GM12878 (cell line): ENCODE measurements around the gene PPP4R3B. TPM values are rescaled to one million over a fixed set of nuclear protein-coding genes. Genes with fewer than 3 reads are reported as not detected.

ENCODE experiments used
- ATAC-seq: fragments of 200-7000 bp; cut with Tn5 transposase; 3 replicates; pipeline ENCODE4 v1.9.1; 2020; ENCODE audit warnings: mild to moderate bottlenecking, moderate library complexity
- BruUV-seq: library from RNA; stranded (reverse); fragments of 400-500 nt; replicated peaks from 2 replicates; lab custom pipeline; 2021; lab: Mats Ljungman, UMichigan
- CTCF ChIA-PET: fragments of 300-600 bp; sonication (Branson Sonifier 250); formaldehyde crosslinking; extraction: SDS; loops from one replicate; lab custom pipeline; 2021; ENCODE audit warnings: inconsistent platforms; lab: Yijun Ruan, JAX
- POLR2A ChIA-PET: fragments of 350-600 bp; formaldehyde crosslinking; extraction: SDS; loops from one replicate; lab custom pipeline; 2021; ENCODE audit warnings: inconsistent platforms; lab: Charles Lee
- RAD21 ChIA-PET: fragments of 300-600 bp; sonication (Branson Sonifier 250); formaldehyde crosslinking; loops from one replicate; lab custom pipeline; 2023; ENCODE audit warnings: antibody characterized with exemption; ENCODE audit not compliant: unreplicated experiment; lab: Charles Lee
- SMC1A ChIA-PET: fragments of 300-600 bp; sonication (Branson Sonifier 250); formaldehyde crosslinking; loops from one replicate; lab custom pipeline; 2023; ENCODE audit not compliant: unreplicated experiment, uncharacterized antibody; lab: Charles Lee
- DNase-seq: peaks from one replicate; pipeline ENCODE4 v3.0.0-alpha.2; 2011; ENCODE audit warnings: low read depth, low spot score
- FAIRE-seq: peaks from 3 replicates; lab custom pipeline; 2011; peaks lifted over from hg19 to GRCh38; lab: Jason Lieb, UNC
- H2AFZ ChIP-seq: 2 replicates; pipeline ENCODE4 v1.6.0; 2011; ENCODE audit warnings: low read depth, low read length, control low read depth; ENCODE audit not compliant: control insufficient read depth
- H3K27ac ChIP-seq: 2 replicates; pipeline ENCODE4 v1.5.1; 2011; ENCODE audit warnings: control low read depth; ENCODE audit not compliant: control insufficient read depth, insufficient read depth
- H3K27me3 ChIP-seq, 2 experiments: replicated peaks in 1 of 2; 2 replicates each; pipeline versions ENCODE4 v1.6.0 to v1.6.1; 2011; ENCODE audit warnings: low read length in 1 of 2; ENCODE audit not compliant: control insufficient read depth in 2 of 2, insufficient read depth in 2 of 2
- H3K36me3 ChIP-seq, 2 experiments: 2 replicates each; pipeline ENCODE4 v1.5.1; 2011; ENCODE audit warnings: low read length in 1 of 2; ENCODE audit not compliant: control insufficient read depth in 2 of 2, insufficient read depth in 2 of 2
- H3K4me1 ChIP-seq: 2 replicates; pipeline ENCODE4 v1.6.1; 2011; ENCODE audit warnings: mild to moderate bottlenecking, low read length, moderate library complexity, mixed read lengths; ENCODE audit not compliant: control insufficient read depth, insufficient read depth
- H3K4me2 ChIP-seq: 2 replicates; pipeline ENCODE4 v1.6.0; 2011; ENCODE audit warnings: control low read depth; ENCODE audit not compliant: control insufficient read depth, insufficient read depth
- H3K4me3 ChIP-seq: fragments of 200-600 bp; sonication (generic); 2 replicates; pipeline ENCODE4 v1.5.1; 2016
- H3K79me2 ChIP-seq: 2 replicates; pipeline ENCODE4 v1.6.0; 2011; ENCODE audit warnings: low read length; ENCODE audit not compliant: control insufficient read depth, insufficient read depth
- H3K9ac ChIP-seq: 2 replicates; pipeline ENCODE4 v1.8.0; 2011; ENCODE audit warnings: low read length, control low read depth, mixed read lengths; ENCODE audit not compliant: control insufficient read depth, insufficient read depth
- H3K9me3 ChIP-seq: replicated peaks from 3 replicates; pipeline ENCODE4 v1.5.1; 2011; ENCODE audit warnings: mild to moderate bottlenecking, low read length; ENCODE audit not compliant: control insufficient read depth, insufficient read depth
- H4K20me1 ChIP-seq: 2 replicates; pipeline ENCODE4 v1.6.0; 2011; ENCODE audit not compliant: control insufficient read depth, insufficient read depth
- ASH2L ChIP-seq: fragments of 300-600, 200-600 bp; sonication (generic); IDR thresholded peaks from 2 replicates; pipeline ENCODE4 v1.6.1; 2017; ENCODE audit warnings: low read depth, mild to moderate bottlenecking, borderline replicate concordance
- ATF7 ChIP-seq: fragments of 450-650 bp; IDR thresholded peaks from 2 replicates; pipeline ENCODE4 v1.6.1; 2016; ENCODE audit warnings: low read depth, mild to moderate bottlenecking
- BACH1 ChIP-seq: fragments of 450-650 bp; IDR thresholded peaks from 2 replicates; pipeline ENCODE4 v1.6.1; 2017; ENCODE audit warnings: mild to moderate bottlenecking, borderline replicate concordance
- CHD1 ChIP-seq: IDR thresholded peaks from 2 replicates; pipeline ENCODE4 v1.6.1; 2012; ENCODE audit warnings: low read depth, low read length, improper control_type of control experiment
- DPF2 ChIP-seq: fragments of 450-650 bp; IDR thresholded peaks from 2 replicates; pipeline ENCODE4 v1.6.1; 2017; ENCODE audit warnings: mild to moderate bottlenecking
- ESRRA ChIP-seq: IDR thresholded peaks from 2 replicates; pipeline ENCODE4 v1.6.1; 2012; ENCODE audit warnings: mild to moderate bottlenecking, low read length, improper control_type of control experiment
- NFXL1 ChIP-seq: fragments of 450-650 bp; IDR thresholded peaks from 2 replicates; pipeline ENCODE4 v1.6.1; 2017; ENCODE audit warnings: antibody characterized with exemption, mild to moderate bottlenecking, borderline replicate concordance
- NR2C2 ChIP-seq: IDR thresholded peaks from 2 replicates; pipeline ENCODE4 v1.6.1; 2011; ENCODE audit warnings: borderline replicate concordance, low read depth; ENCODE audit not compliant: control insufficient read depth, insufficient read length
- PAX5 ChIP-seq: IDR thresholded peaks from 2 replicates; pipeline ENCODE4 v1.6.1; 2011; ENCODE audit warnings: low read depth, low read length, borderline replicate concordance
- RAD51 ChIP-seq: fragments of 450-650 bp; IDR thresholded peaks from 2 replicates; pipeline ENCODE4 v1.6.1; 2016; ENCODE audit warnings: moderate library complexity, mild to moderate bottlenecking, inconsistent platforms
- YBX1 ChIP-seq: fragments of 450-650 bp; IDR thresholded peaks from 2 replicates; pipeline ENCODE4 v1.6.1; 2016; ENCODE audit warnings: antibody characterized with exemption
- ZNF622 ChIP-seq: fragments of 450-650 bp; IDR thresholded peaks from 2 replicates; pipeline ENCODE4 v1.6.1; 2017; ENCODE audit warnings: mild to moderate bottlenecking, inconsistent platforms
- WGBS: methylation state at CpG from one replicate; pipeline ENCODE4 v1.1.6; 2016; ENCODE audit warnings: low lambda C conversion rate; ENCODE audit not compliant: insufficient replicate concordance, insufficient coverage; ENCODE audit errors: missing lambda C conversion rate; 5-methylcytosine and 5-hydroxymethylcytosine counted together
- in situ Hi-C: fragments of 300-500 bp; cut with MboI; formaldehyde crosslinking; loops from 9 replicates; pipeline ENCODE4 v1.14.3; 2018; ENCODE audit warnings: mixed read lengths
- intact Hi-C: fragments of 100-400 bp; cut with micrococcal nuclease; formaldehyde crosslinking; loops from one replicate; pipeline ENCODE4 v1.14.2; 2022; ENCODE audit not compliant: unreplicated experiment
- polyA plus RNA-seq, 11 experiments: library from polyadenylated mRNA; depleted of rRNA in 4 of 11; unstranded in 6 of 11; stranded (reverse) in 5 of 11; fragments of >200 nt; fragmentation: Nextera tagmentation in 4 of 11; fragmentation: Illumina TruSeq in 1 of 11; extraction: Ambion mirVana in 4 of 11; extraction: Trizol in 1 of 11; gene quantifications; 1 replicate in 1 of 11; 2 replicates in 10 of 11; pipeline versions ENCODE4 v1.2.1 to v1.2.3, GENCODE V29; 2011 to 2016; ENCODE audit warnings: inconsistent platforms in 2 of 11, missing spikeins in 2 of 11, low read depth in 1 of 11
- total RNA-seq, 4 experiments: library from RNA; depleted of rRNA in 3 of 4; stranded (reverse); fragments of >200 nt in 3 of 4; fragmentation: Illumina TruSeq in 1 of 4; extraction: Trizol in 1 of 4; gene quantifications; 2 replicates each; pipeline versions ENCODE4 v1.2.1 to v1.2.3, GENCODE V29; 2013 to 2021

PPP4R3B gene
- total and polyA plus RNA-seq, 10 of the 15 experiments (the other 5 are each of a cell fraction or from before 2014, with no cell fraction given), result 10.9 to 70.1 (median 49.2) TPM

DNA sequence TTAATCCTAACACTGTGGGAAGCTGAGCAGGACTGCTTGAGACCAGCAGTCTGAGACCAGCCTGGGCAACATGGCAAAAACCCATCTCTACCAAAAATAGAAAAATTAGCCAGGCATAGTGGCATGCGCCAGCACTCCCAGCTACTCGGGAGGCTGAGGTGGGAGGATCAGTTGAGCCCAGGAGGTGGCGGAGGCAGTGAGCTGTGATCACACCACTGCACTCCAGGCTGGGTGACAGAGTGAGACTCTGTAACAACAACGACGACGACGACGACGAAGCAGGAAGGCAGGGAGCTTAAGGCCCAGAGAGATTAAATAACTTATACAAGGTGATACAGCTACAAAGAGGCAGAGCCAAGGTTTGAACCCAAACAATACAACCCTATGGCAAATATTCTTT is 60.6 kb downstream of the PPP4R3B start:
- H3K9me3 ChIP-seq, result peaks cover 1% of the 10 kb centered on the region; the same call in 2 of the 3 replicates
- H3K79me2 ChIP-seq, result no peaks in the 10 kb centered on the region
- H3K4me3 ChIP-seq, result no peak overlapping the region
- no peak overlapping the region for H3K27ac ChIP-seq
- intact Hi-C loops (no loop called here), in situ Hi-C loops (no loop called here)
- no peak for FAIRE-seq
- TF ChIP-seq BACH1, result no peak
- no peak for TF ChIP-seq ATF7
- TF ChIP-seq ESRRA, result no peak
- no peak for TF ChIP-seq NR2C2
- no peak for TF ChIP-seq ASH2L
- TF ChIP-seq YBX1, result no peak
- TF ChIP-seq RAD51, result no peak
- TF ChIP-seq PAX5, result no peak
- no peak for TF ChIP-seq ZNF622
- H3K36me3 ChIP-seq, result peaks cover 8 to 17% of the 10 kb centered on the region in 2 experiments
- POLR2A ChIA-PET, result no interaction called here
- WGBS, result over 99% methylated on average over 9 of the region's 9 CpGs
- no peak for ATAC-seq
- H3K27me3 ChIP-seq, result no peaks in the 10 kb centered on the region
- no peak overlapping the region for H3K4me2 ChIP-seq
- H4K20me1 ChIP-seq, result no peaks in the 10 kb centered on the region
- CTCF ChIA-PET, result no interaction called here
- BruUV-seq, result no TSS peak
- SMC1A ChIA-PET, result no interaction called here
- DNase-seq, result no peak
- H3K9ac ChIP-seq, result no peak overlapping the region
- H3K4me1 ChIP-seq, result no peaks in the 10 kb centered on the region
- H2AFZ ChIP-seq, result no peak overlapping the region
- RAD21 ChIA-PET, result no interaction called here

DNA sequence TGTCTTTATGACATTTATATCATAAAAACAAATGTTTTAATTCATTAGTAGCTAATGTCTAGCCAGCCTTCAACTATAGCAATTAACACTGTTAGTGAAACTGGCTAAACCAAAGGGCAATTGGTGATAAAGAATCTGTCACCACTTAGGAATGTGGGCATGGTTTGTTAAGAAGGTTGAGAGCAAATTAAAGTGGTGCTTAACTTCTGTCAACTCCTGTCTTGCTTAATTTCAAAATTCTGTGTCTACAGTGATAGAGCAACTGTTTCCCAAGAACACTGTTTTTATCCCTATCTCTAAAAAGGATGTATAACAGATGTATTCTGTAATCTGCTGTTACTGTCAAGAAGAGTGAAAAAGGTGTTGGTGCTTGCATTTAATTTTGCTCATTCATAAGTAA is 61.4 kb downstream of the PPP4R3B start:
- RAD21 ChIA-PET, result no interaction called here
- ATAC-seq (no peak), DNase-seq (no peak), FAIRE-seq (no peak)
- Histone ChIP-seq H3K79me2 (no peaks in the 10 kb centered on the region), H3K36me3 (peaks cover 6 to 16% of the 10 kb centered on the region in 2 experiments), H3K27ac (no peak overlapping the region), H2AFZ (no peak overlapping the region), H3K4me1 (no peaks in the 10 kb centered on the region), H3K9me3 (no peaks in the 10 kb centered on the region; the same call in 2 of the 3 replicates), H3K27me3 (no peaks in the 10 kb centered on the region), H4K20me1 (no peaks in the 10 kb centered on the region), H3K4me3 (no peak overlapping the region), H3K4me2 (no peak overlapping the region), H3K9ac (no peak overlapping the region)
- intact Hi-C loops (no loop called here), in situ Hi-C loops (no loop called here)
- SMC1A ChIA-PET, result interaction anchor here (1.1 kb wide), 1 partner anchor 135 kb away, joined by 3 read pairs; no protein-coding TSS in a partner anchor
- POLR2A ChIA-PET, result no interaction called here
- TF ChIP-seq NFXL1, result no peak
- no peak for TF ChIP-seq DPF2
- TF ChIP-seq CHD1, result no peak
- no peak for TF ChIP-seq PAX5
- BruUV-seq, result no TSS peak
- CTCF ChIA-PET, result no interaction called here
